ENCODE measurements around the gene CDKN1C.

Gene CDKN1C

GRCh38 chr11:2927121-2927800 is 41.7 kb upstream of the CDKN1C start:
- no peak for DNase-seq (ENCODE audit: low read depth)
- no peak for TF ChIP-seq CTCF (conservative IDR thresholded peaks at IDR 0.05; ENCODE audit: low read depth, low read length)
- H3K4me3 ChIP-seq (ENCODE audit: low read length): no peak overlapping the region

DNA sequence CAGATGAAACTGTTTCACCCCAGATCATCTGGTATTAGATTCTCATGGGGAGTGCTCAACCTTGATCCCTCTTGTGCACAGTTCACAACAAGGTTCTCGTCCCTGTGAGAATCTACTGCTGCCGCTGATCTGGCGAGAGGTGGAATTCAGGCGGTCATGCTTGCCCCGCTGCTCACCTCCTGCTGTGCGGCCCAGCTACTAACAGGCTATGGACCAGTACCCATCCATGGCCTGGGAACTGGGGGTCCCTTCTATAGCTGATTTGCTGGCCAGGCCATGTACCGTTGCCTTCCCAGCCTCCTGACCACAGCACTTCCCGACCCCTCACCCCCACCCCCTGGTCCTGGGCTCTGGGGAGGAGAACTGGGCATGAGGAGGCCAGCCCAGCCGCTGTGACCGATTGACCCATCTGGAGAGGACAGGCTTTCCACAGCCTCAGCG is 41.1 kb upstream of the CDKN1C start:
- no peak for DNase-seq (ENCODE audit: low read depth)
- no peak overlapping the region for H3K4me3 ChIP-seq (ENCODE audit: low read length)
- TF ChIP-seq CTCF (conservative IDR thresholded peaks at IDR 0.05; ENCODE audit: low read depth, low read length): no peak

- no peak for TF ChIP-seq CTCF (conservative IDR thresholded peaks at IDR 0.05; ENCODE audit: low read depth, low read length)
- no peak overlapping the region for H3K4me3 ChIP-seq (ENCODE audit: low read length)
These were observed 39.5 kb upstream of the CDKN1C start for GRCh38 chr11:2924821-2925675.

GRCh38 chr11:2924381-2924780 is 38.8 kb upstream of the CDKN1C start:
- no peak for DNase-seq (ENCODE audit: low read depth)
- no peak for TF ChIP-seq CTCF (conservative IDR thresholded peaks at IDR 0.05; ENCODE audit: low read depth, low read length)
- H3K4me3 ChIP-seq (ENCODE audit: low read length): no peak overlapping the region

More at GRCh38 chr11:2924821-2925675, 39.5 kb upstream of the CDKN1C start:
- DNase-seq (ENCODE audit: low read depth): no peak

- H3K4me3 ChIP-seq (ENCODE audit: low read length): no peak overlapping the region
- no peak for TF ChIP-seq CTCF (conservative IDR thresholded peaks at IDR 0.05; ENCODE audit: low read depth, low read length)
- no peak for DNase-seq (ENCODE audit: low read depth)
These were observed 38.1 kb upstream of the CDKN1C start for GRCh38 chr11:2923446-2924375.

DNA sequence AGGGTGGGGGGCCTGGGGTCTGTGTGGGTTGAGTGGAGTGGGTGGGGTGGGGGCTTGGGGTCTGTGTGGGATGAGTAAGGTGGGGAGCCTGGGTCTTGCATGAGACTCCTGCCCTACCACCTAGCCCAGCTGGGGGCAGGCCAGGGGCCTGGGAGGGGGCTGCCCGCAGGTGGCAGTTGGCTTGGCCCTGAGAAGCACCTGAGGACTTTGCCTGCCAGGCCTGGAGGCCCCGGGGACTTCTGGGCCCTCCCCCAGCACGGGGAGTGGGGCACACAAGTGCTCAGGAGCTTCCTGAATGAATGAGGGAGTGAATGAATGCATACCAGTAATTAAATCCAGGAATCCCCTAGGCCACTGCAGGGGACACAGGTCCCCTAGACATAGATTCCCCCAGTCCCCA is 37.1 kb upstream of the CDKN1C start:
- TF ChIP-seq CTCF (conservative IDR thresholded peaks at IDR 0.05; ENCODE audit: low read depth, low read length): no peak
- no peak overlapping the region for H3K4me3 ChIP-seq (ENCODE audit: low read length)
- no peak for DNase-seq (ENCODE audit: low read depth)

All from retinal pigment epithelial cell (primary cell).